Adrenal gland (tissue), 12 donors: ENCODE results near the gene HIF1AN. TPM values are rescaled to one million over a fixed set of nuclear protein-coding genes. Genes with fewer than 3 reads are reported as not detected.
"Not testable (repeated sequence)": the region's sequence is repeated elsewhere in the genome, so short reads cannot be mapped to it uniquely, and the experiment has no call there.

Experiments
- DNase-seq, 7 donors: peaks; one replicate each; pipeline ENCODE4 v3.0.0-alpha.2; 2019 to 2020
- H3K27ac ChIP-seq, 5 donors: fragments of 200-600 bp; sonication (generic) in 4 of 5; 1 replicate in 3 of 5; 2 replicates in 2 of 5; pipeline versions ENCODE4 v1.5.1 to v1.8.0; 2016 to 2020; ENCODE audit warnings: mild to moderate bottlenecking in 1 of 5
- H3K27me3 ChIP-seq: fragments of 200-600 bp; 2 replicates; pipeline ENCODE4 v1.8.0; 2021
- H3K36me3 ChIP-seq, 2 donors: fragments of 200-600 bp; replicated peaks in 1 of 2; 1 replicate in 1 of 2; 2 replicates in 1 of 2; pipeline versions ENCODE4 v1.5.1 to v1.8.0; 2018 to 2022
- H3K4me1 ChIP-seq, 2 donors: fragments of 200-600 bp; replicated peaks in 1 of 2; 1 replicate in 1 of 2; 2 replicates in 1 of 2; pipeline versions ENCODE4 v1.5.1 to v1.8.0; 2018 to 2021
- H3K4me3 ChIP-seq, 4 donors: fragments of 200-600 bp; sonication (generic) in 3 of 4; one replicate each; pipeline ENCODE4 v1.5.1; 2016 to 2018
- H3K9me3 ChIP-seq, 3 donors: fragments of 200-600 bp; sonication (generic) in 1 of 3; replicated peaks in 1 of 3; 1 replicate in 2 of 3; 2 replicates in 1 of 3; pipeline versions ENCODE4 v1.5.1 to v1.8.0; 2016 to 2021
- CTCF ChIP-seq, 6 experiments: fragments of 450-650 bp in 4 of 6; fragments of 200-600 bp in 2 of 6; sonication (generic) in 1 of 6; IDR thresholded peaks; 1 replicate in 5 of 6; 2 replicates in 1 of 6; pipeline versions ENCODE4 v1.5.1 to v1.8.0; 2016 to 2021; ENCODE audit warnings: antibody characterized with exemption in 6 of 6, mild to moderate bottlenecking in 2 of 6, moderate library complexity in 1 of 6
- POLR2A ChIP-seq, 2 donors: fragments of 450-650 bp; IDR thresholded peaks; one replicate each; pipeline ENCODE4 v1.6.1; 2017; ENCODE audit warnings: antibody characterized with exemption in 2 of 2, mild to moderate bottlenecking in 2 of 2, moderate library complexity in 1 of 2
- WGBS, 4 donors: extraction: QIAGEN DNeasy Blood & Tissue Kit in 2 of 4; methylation state at CpG; one replicate each; pipeline versions ENCODE4 v1.1.5 to v1.1.7; 2013 to 2017; 5-methylcytosine and 5-hydroxymethylcytosine counted together
- intact Hi-C, 2 donors: fragments of 100-400 bp; cut with DNase I; formaldehyde crosslinking; loops; one replicate each; pipeline versions ENCODE4 v1.14.1 to v1.15.0; 2022 to 2023
- polyA plus RNA-seq, 3 donors: library from polyadenylated mRNA; stranded (reverse); fragments of 200-250 nt in 2 of 3; fragments of 350-450 nt in 1 of 3; fragmentation: Illumina TruSeq in 1 of 3; extraction: RNeasy Lipid Tissue Mini Kit (QIAGEN cat#74804) in 1 of 3; gene quantifications; one replicate each; pipeline ENCODE4 v1.2.3, GENCODE V29; 2013 to 2014
- total RNA-seq, 9 donors: library from RNA; depleted of rRNA in 4 of 9; stranded (reverse); fragments of >200 nt in 4 of 9; fragments of 120-200 nt in 1 of 9; fragmentation: NEBNext Ultra II Directional in 1 of 9; extraction: Animal tissue kit (Norgen Biotek cat#: 25700) in 1 of 9; gene quantifications; one replicate each; pipeline versions ENCODE4 v1.1.0 to v1.2.4, GENCODE V29; 2013 to 2023
- donor health status: healthy with polysubstance abuse.
- donor health status: Bipolar disorder and iron deficiency.
- donor health status: DM: yes; HTN: yes; CAD: no.
- donor health status: DM: no; HTN: no; CAD: no.
- donor health status: DM: no; HTN: no; CAD: no.
- donor health status: DM: yes; HTN: yes; CAD: no.

The HIF1AN gene
- total and polyA plus RNA-seq, 12 donors = 6.7 to 46.4 (median 20.0) TPM

GRCh38 chr10:100571084-100571856 lies 35.5 kb downstream of the HIF1AN start:
- Histone ChIP-seq H3K27me3 (peaks cover 23% of the 10 kb centered on the region), H3K9me3 (no peaks in the 10 kb centered on the region), H3K4me1 (no peaks in the 10 kb centered on the region), H3K36me3 (no peaks in the 10 kb centered on the region), H3K27ac (no peak overlapping the region), H3K4me3 (no peak overlapping the region)
- no peak for DNase-seq
- WGBS, 4 donors = 80 to 87% (median 83%) methylated on average over 24 of the region's 24 CpGs
- TF ChIP-seq POLR2A (IDR thresholded peaks at IDR 0.05) (no peak), CTCF (IDR thresholded peaks at IDR 0.05) (no peak)
- intact Hi-C loops = no loop called here

- 80 to 90% (median 81%) methylated on average over 3 to 7 of the region's 7 CpGs for WGBS, 4 donors
- intact Hi-C loops, H3K9me3 ChIP-seq, H3K4me1 ChIP-seq, H3K4me3 ChIP-seq, H3K27ac ChIP-seq, H3K36me3 ChIP-seq, H3K27me3 ChIP-seq, DNase-seq: not testable (repeated sequence)
Measured at GRCh38 chr10:100575146-100575545, 39.4 kb downstream of the HIF1AN start.

DNA sequence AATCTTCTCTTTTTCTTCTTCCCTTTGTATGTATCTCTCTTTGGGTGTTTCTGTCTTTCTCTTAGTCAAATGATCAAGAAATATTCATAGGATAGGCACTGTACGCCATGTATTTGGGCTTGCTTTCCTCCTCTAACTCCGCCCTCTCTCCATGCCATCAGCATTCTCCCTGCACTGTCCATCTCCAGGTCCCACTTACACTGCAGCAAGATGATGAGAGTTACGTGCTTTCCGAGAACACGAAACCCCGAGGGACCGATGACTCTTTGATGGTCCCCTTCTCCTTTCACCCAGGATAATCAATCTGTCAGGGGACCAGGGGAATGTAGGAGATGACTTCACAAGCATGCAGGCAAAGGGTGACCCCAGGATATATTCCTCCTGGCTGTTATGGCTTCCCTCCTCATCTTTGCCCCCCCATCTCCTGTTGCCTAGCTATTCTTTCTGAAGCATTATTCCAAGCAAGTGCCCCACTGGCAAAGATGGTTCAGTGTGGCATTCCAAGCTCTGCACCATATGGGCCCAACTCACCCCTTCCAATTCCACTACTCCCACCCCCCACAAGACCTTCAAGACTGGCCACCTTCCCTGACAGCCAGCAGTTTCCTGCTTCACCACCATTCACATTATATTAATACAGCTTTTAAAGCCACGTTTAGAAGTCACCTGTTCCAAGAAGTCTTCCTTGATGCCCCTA lies 40.0 kb downstream of the HIF1AN start:
- no peaks in the 10 kb centered on the region for H3K36me3 ChIP-seq
- no peak overlapping the region for H3K4me3 ChIP-seq
- no peak overlapping the region for H3K27ac ChIP-seq
- TF ChIP-seq CTCF (IDR thresholded peaks at IDR 0.05) (no peak), POLR2A (IDR thresholded peaks at IDR 0.05) (no peak)
- H3K9me3 ChIP-seq = no peaks in the 10 kb centered on the region
- WGBS, 4 donors = 77 to 83% (median 78%) methylated on average over 8 of the region's 8 CpGs
- intact Hi-C loops = no loop called here
- no peaks in the 10 kb centered on the region for H3K4me1 ChIP-seq
- peaks cover 5% of the 10 kb centered on the region for H3K27me3 ChIP-seq
- no peak for DNase-seq

- TF ChIP-seq POLR2A (IDR thresholded peaks at IDR 0.05) (no peak), CTCF (IDR thresholded peaks at IDR 0.05) (no peak)
- Histone ChIP-seq H3K9me3 (no peaks in the 10 kb centered on the region), H3K27me3 (peaks cover 5% of the 10 kb centered on the region), H3K36me3 (no peaks in the 10 kb centered on the region), H3K4me3 (no peak overlapping the region), H3K4me1 (no peaks in the 10 kb centered on the region), H3K27ac (no peak overlapping the region)
- DNase-seq = no peak
- 82 to 95% (median 85%) methylated on average over 5 of the region's 5 CpGs for WGBS, 4 donors
- intact Hi-C loops = no loop called here
Measured at GRCh38 chr10:100576282-100576635, 40.5 kb downstream of the HIF1AN start.
